HS-5 (cell line): ENCODE results near the gene RCCD1.

Experiments
- DNase-seq: peaks from one replicate; pipeline ENCODE4 v3.0.0-alpha.2; 2012; ENCODE audit warnings: low read depth

The RCCD1 gene

DNA sequence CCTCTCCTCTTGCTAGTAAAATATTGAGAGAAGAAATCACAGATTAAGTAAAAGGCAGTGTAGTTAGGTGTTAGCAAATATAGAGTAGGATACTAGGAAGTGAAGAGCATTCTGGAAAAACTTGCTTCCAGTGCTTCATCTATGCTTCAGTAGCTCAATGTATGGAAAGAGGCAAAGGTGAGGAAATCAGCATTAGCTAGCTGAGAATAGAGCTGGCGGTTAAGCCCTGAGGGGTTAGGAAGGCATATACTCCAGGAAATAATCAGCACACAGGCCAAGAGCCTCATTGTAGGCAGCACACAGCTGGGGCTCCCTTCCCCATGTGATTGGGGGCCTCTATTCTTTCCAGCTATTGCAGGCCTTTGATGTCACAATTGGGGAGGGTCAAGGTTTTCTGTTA is 13.8 kb downstream of the RCCD1 start:
- DNase-seq: no peak

DNA sequence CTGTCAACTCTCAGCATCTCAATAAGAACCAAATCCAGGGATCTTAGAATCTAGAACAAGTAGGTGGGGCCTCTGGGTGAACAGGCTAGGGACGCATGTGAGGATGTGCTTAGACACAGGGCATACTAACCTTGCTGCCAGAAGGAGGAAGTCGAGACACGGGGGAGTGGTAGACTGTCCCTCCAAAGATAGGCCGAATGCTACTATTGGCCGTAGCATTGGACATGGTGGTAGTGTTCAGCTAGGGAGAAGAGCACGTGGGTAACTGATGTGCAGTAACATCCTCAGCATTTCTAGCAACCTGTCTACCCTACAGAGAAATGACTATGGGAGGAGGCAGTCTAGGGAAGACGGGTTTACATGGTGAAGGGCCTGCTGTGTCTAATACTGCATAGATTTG is 15.6 kb downstream of the RCCD1 start:
- DNase-seq: no peak

DNA sequence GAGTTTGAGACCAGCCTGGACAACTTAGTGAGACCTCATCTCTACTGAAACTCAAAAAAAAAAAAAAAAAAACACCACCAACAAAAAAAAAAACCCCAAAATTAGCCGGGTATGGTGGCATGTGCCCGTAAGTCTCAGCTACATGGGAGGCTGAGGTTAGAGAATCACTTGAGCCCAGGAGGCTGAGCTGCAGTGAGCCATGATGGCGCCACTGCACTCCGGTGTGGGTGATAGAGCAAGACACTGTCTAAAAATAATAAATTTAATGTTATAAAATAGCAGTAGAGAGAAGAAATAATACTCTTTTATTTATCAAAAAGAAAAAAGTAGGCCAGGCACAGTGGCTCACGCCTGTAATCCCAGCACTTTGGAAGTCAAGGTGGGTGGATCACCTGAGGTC is 17.4 kb downstream of the RCCD1 start:
- no peak for DNase-seq

DNA sequence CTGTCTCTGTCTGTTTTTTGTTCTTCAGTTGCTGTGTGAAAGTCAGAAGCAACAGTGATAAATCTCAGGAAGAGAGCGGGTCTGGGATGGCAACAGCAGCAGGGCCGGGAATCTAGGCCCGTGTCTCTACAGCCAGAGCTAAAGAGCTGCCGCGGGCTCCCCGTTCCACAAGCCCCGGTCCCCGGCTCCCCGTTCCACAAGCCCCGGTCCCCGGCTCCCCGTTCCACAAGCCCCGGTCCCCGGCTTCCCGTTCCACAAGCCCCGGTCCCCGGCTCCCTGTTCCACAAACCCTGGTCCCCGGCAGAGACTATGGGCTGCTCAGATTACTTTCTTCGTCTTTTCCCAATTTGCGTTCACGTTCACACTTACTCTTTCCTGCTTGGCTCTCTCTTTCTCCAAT is 19.5 kb downstream of the RCCD1 start:
- no peak for DNase-seq

DNA sequence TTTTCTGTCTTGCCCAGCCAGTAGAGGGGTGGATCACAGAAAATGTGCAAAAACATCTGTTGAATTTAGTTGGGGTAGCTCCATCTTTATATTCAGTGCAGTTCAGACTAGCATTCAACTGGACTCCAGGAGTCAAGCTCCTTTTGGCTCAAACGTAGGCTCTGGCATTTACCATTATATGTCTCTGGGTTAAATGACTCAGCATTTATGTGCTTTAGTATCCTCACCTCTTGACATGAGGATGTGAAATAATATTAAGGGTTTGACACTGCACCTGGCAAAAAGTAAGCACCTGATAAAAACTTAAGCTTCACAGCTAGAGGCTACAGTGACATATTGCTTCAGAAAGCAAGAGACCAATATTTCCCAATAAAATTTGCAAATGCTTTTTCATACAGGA is 24.9 kb downstream of the RCCD1 start:
- no peak for DNase-seq

DNA sequence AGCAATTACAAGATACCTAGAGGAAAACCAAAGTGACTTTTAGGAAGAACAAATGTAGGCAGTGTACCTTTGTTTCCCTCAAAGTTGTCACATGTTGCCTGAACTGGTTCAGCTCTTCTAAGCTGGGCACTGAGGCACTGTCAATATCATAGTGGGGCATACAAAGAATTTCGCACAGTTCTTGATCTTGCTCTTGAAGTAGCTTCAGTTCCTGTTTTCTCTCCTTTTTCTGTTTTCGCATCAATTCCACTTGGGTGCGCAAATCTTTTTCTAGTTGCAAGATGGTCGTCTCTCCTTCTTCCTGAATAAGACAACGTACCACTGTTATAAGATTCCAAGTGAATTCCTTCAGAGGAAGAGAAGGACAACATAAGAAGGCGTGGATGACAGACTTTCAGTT is 27.0 kb downstream of the RCCD1 start:
- DNase-seq: no peak

DNA sequence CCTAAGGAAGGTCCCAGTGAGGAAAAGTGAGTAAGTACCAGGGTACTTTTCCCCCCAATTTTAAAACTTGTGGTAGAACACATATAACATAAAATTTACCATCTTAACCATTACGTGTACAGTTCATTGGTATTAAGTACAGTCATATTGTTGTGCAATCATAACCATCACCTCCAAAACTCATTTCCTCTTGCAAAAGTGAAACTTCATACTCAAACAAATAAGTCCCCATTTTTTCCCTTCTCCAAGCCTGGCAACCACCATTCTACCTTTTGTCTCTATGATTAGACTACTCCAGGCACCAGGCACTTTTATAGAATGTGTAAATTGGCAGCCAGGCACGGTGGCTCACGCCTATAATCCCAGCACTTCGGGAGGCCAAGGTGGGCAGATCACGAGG is 27.5 kb downstream of the RCCD1 start:
- peak; percentile 19 for DNase-seq

DNA sequence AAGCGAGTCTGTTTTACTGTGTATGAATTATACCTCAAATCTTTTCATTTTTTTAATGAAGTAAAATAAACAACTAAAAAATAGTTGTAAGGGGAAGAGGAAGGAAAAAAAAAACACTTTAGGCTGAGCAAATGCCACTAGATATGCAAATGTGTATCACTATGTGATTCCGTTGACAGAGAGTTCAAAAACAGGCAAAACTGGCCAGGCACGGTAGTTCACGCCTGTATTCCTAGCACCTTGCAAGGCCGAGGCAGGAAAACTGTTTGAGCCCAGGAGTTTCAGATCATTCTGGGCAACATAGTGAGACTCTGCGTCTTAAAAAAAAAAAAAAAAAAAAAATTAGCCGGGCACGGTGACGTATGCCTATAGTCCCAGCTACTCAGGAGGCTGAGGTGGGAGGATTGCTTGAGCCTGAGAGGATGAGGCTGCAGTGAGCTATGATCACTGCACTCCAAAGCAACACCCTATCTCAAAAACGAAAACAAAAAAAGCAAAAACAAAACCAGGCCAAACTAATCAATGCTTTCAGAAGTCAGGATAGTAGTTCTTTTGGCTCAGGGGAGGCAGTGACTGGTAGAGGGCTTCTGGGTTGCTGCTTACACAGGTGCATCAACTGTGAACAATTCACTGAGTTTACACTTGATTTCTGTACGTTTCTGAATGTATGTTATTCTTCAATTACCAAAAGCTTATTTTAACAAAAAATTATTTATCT is 32.3 kb downstream of the RCCD1 start:
- no peak for DNase-seq

DNA sequence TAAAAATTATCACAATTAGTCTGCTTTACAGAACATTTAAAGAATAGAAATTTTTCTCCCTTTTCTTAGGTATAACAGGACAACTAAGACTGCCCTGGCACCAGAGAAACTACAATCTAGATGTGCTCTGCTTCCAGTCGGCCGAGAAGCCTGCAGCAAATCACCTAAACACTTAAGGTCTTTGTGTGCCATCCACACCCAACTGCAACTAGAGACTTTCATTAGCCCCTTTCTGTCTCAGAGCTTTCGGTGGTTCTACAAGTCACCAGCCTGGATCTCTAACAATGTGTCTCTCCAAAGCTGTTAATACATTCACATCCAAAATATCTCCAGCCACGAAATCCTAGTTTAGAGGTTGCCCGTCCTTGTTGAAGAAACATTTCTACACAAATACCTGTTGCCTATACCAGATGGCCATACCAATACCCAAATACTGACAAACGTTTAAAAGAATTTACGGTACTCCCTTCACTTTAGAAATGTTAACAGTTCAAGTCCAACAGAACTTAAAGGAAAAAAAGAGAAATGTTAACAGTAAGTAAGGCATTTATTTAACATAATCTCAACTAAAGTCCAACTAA is 33.0 kb downstream of the RCCD1 start:
- no peak for DNase-seq

DNA sequence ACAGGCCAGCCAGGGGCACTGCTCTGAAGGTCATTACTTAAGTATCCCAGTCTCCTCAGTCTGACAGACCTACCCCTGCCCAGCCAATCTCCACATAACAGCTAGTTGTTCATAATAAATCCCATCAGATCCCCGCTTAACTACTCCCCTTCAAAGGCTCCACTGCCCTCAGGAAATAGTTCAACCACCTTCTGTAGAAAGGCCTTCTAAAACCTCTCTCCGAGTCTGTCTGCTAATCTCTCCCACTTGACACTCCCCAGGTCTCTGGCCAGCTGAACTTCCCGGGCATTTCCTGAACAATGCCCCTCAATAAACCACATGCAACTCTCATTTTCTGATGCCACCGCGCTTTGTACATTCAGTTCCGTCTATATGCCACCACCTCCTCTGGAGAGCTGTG is 33.6 kb downstream of the RCCD1 start:
- DNase-seq: no peak

DNA sequence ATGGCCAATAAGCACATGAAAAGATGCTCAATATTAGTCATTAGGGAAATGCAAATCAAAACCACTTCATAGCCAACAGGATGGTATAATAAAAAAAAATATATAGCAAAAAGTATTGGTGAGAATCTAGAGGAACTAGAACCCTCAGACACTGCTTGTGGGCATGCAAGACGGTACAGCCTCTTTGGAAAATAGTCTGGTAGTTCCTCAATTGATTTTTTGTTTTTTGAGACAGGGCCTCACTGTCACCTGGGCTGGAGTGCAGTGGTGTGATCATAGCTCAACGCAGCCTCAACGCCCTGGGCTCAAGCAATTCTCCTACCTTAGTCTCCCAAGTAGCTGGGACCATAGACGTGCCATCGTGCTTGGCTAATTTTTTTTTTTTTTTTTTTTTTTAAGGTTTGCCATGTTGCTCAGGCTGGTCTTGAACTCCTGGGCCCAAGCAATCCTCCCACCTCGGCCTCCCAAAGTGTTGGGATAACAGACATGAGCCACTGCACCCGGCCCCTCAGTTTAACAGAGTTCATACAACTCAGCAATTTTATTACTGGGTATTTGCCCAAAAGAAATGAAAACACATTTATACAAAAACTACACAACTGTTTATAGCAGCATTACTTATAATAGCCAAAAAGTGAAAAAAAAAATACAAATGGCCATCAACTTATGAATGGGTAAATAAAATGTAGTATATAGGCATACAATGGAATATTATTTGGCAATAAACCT is 34.5 kb downstream of the RCCD1 start:
- DNase-seq: no peak

DNA sequence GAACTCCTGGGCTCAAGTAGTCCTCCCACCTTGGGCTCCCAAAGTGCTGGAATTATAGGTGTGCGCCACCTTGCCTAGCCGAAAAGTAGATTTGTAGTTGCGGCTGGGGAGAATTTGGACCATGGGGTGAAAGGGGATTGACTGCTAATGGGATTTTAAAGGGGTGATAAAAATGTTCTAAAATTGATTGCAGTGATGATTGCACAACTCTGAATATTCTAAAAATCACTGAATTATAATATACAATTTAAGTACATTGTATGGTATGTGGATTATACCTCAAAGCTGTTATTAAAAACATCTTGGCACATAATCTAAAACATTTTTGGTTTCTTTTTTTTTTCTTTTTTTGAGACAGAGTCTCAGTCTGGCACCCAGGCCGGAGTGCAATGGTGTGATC is 35.8 kb downstream of the RCCD1 start:
- no peak for DNase-seq

DNA sequence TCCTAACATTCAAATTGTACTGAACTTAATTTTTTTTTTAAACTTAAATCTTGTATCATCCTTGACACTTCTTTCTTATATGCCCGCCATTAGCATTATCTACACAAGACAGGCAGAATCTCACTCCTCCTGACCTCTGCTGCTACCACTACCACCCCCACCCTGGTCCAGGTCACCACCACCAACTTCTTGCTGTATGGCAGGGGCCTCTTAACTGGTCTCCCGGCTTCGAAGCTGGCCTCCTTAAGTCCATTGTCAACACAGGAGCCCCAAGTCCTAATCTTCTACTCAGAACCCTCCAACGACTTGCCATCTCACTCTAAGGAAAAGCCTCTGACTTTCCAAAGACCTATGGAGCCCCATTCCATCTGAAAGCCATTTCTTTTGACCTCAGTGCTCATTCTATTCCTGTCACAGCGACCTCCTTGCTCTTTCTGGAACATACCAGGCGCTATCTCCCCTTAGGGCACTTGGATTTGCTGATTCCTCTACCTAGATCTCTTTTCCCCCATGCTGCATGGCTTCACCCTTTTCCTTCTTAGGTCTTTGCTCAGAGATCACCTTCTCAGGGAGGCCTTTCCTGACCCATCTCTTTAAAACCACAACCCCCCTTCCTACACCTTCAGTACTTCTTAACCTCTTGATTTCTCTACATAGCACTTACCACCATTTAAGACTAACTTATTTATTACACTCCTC is 37.1 kb downstream of the RCCD1 start:
- no peak for DNase-seq

DNA sequence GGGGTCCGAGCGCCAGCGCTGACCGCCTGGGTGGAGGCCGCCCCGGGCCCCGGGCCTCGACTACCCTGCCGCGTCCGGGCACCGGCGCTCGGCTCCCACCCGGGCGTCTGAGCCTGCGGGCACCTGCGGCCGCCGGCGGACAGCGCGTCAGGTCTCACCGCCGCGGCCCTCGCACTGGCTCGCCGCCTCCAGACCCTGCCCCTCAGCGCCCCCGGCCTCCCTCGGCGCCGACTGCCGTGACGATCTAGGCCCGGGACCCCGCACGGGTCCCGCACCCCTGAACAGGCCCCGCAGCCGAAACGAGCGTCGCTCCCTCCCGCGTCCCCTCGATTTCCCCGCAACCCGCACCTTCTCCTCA is 39.4 kb downstream of the RCCD1 start:
- no peak for DNase-seq

DNA sequence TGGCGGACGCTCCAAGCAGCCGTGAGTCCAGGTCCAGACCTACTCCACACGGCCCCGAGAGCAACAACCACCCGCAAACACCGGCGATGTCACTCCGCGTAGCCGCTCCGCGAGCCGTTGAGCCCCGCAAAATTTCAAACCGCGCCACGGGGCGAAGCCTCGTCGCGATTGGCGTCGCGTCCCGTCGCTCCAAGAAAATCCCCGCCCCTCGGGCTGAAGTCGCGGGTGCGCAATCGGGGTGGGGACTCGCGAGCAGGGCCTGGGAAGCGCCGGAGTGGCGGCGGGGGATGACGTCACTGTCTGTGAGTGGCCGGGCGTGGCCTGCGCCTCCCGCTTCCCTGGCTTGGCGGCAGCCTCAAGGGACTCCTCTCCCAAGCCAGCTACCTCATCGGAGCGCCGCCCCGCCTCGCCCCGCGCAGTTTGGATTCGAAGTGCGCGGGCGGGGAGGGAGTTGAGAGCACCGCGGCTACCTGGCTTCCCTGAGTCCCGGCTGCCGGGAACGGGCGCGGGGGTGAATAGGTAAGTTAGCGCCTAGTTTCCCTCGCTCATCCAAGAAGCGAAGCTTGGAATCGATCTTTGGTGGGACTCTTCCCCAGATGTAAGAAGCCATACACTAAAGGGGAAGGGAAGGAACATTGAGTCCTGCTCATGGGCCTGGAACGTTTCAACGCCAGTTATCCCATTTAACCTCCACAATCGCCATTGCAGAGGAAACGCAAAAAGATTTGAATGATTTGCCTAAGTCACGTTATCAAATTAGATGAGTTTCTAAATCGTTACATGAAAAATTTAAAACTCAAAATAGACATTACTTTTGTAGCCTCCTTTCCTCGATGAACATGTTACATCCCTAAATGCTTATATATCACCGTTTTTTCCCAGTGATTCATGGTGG is 40.0 kb downstream of the RCCD1 start, which contains the start of gene PRC1:
Gene PRC1, minus strand, starts transcription at position 119 of the 895 bp plus-strand sequence. Its CDS starts 118 bp downstream, at position 1.
- peak; percentile 82 for DNase-seq

DNA sequence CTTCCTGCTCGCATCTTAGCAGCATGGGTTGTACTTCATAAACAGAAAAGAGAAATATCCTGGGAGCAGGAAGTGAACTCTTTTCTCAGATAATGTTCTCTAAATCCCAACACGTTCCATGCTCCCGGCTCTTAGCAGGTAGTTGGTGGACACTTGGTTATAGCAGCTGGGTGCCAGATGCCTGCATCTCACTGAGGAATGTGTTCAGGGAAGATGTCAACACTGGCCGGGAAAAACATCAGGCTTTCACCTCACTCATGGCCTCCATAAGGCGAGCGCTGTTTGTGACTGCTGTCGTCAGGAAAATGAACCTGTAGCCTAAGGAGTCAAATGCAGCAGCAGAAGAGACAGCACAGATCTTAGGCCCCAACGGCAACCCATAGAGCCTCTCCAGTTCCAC is 44.1 kb downstream of the RCCD1 start:
- DNase-seq: no peak

DNA sequence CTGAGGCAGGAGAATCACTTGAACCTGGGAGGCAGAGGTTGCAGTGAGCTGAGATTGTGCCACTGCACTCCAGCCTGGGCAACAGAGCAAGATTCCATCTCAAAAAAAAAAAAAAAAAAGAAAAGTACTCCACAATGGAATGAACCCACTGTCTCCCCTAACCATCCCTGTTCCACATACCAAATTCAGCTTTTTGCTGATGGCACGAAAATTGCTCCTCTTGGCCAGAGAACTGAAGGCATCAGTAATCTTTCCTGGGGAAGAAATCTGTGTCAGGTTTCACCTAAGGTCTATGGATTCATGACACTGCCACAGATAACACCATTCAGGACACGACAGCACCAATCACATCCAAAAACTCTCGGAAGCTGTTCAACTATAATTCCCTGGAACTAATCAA is 46.5 kb downstream of the RCCD1 start:
- no peak for DNase-seq

DNA sequence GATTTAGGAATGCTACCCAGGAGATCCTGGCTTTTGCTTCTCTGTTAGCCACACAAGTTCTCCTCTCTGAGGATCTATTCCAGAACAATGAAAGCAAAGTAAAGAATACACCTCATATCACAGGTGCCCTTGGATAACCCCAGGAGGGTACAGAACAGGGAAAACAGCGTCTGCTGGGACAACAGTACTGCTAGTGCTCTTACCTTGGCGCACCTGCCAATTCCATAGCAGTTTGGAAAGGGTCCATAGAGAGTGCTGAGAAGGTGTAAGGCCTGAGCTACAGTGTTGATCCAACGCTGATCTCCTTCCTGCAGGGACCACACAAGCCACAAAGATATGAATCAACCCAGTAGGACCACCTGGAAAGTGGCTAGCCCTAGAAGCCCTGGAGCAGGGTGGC is 52.6 kb downstream of the RCCD1 start:
- DNase-seq: no peak
